Muscle layer of colon (tissue), 2 donors: Measurements from ENCODE around the gene XPO6.

Source experiments
- H3K27ac ChIP-seq: one replicate; pipeline ENCODE4 v1.7.0; 2013; ENCODE audit warnings: low read depth, mild to moderate bottlenecking, low read length, moderate library complexity
- H3K27me3 ChIP-seq, 2 donors: one replicate each; pipeline ENCODE4 v1.7.0; 2013; ENCODE audit warnings: low read length in 2 of 2, mild to moderate bottlenecking in 2 of 2; ENCODE audit not compliant: insufficient read depth in 2 of 2, control insufficient read depth in 1 of 2
- H3K36me3 ChIP-seq: one replicate; pipeline ENCODE4 v1.7.0; 2013; ENCODE audit warnings: mild to moderate bottlenecking, low read length; ENCODE audit not compliant: insufficient read depth
- H3K4me1 ChIP-seq: one replicate; pipeline ENCODE4 v1.7.0; 2013; ENCODE audit warnings: mild to moderate bottlenecking, low read length; ENCODE audit not compliant: insufficient read depth
- H3K4me3 ChIP-seq, 2 donors: one replicate each; pipeline ENCODE4 v1.7.0; 2013; ENCODE audit warnings: low read length in 2 of 2, low read depth in 1 of 2, mild to moderate bottlenecking in 1 of 2, moderate library complexity in 1 of 2
- H3K9ac ChIP-seq: one replicate; pipeline ENCODE4 v1.7.0; 2013; ENCODE audit warnings: low read length
- H3K9me3 ChIP-seq: one replicate; pipeline ENCODE4 v1.7.0; 2013; ENCODE audit warnings: mild to moderate bottlenecking, low read length
- donor health status: abdominal sarcoma.
- donor health status: Adenocarcinoma of cecum.

The XPO6 gene

DNA sequence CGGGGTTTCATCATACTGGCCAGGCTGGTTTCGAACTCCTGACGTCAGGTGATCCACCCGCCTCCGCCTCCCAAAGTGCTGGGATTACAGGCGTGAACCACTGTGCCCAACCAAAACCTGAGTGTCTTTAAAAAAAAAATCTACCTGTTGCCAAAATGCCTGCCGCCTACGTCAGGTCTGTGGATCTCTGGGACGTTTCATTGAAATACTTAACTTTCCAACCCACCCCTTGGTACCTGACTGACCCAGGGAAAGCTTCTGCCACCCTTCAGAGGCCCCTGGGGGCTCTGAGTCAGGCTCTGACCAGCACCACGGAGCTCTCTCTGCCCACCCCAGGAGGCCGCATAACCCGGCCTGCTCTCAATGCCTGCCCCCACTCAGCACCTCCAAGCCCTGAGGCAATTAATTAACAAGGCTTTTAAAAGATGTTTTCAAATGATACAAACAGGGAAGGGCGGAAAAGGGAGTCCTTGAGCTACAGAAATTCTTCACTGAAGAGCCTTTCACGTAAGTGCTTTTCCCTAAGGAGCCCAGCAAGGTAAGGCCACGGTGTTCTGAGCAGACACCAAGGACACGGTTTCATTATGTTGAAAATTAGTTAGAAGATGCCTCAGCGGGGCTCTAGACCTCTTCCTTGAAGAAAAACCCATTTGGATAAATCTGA, 118.9 kb downstream of the XPO6 start:
- H3K9ac ChIP-seq, result no peak overlapping the region
- peaks cover 5% of the 10 kb centered on the region for H3K36me3 ChIP-seq
- no peaks in the 10 kb centered on the region for H3K27me3 ChIP-seq
- no peaks in the 10 kb centered on the region for H3K4me1 ChIP-seq
- no peak overlapping the region for H3K27ac ChIP-seq
- H3K9me3 ChIP-seq, result no peaks in the 10 kb centered on the region
- no peak overlapping the region for H3K4me3 ChIP-seq

DNA sequence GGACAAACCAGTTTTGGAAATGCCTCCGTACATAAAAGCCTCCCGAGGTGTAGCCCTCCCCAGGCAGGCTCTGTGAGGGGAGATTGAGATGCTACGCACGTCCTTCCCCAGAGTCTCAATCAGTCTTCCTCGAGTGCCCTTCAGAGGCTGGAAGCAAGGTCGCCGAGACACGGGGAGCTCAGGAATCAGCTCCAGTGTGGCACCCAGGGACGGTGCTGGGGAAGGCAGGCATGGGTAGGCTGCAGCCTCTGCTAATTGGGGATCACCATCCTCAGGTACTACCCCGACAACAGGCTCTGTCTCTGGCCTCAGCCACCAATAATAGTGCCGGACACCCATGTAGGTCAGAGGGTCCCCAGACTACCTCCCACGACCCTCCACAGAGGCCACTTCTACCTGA, 120.1 kb downstream of the XPO6 start:
- Histone ChIP-seq H3K4me3 (no peak overlapping the region), H3K36me3 (no peaks in the 10 kb centered on the region), H3K27me3 (no peaks in the 10 kb centered on the region), H3K9ac (no peak overlapping the region), H3K4me1 (no peaks in the 10 kb centered on the region), H3K27ac (no peak overlapping the region), H3K9me3 (no peaks in the 10 kb centered on the region)

DNA sequence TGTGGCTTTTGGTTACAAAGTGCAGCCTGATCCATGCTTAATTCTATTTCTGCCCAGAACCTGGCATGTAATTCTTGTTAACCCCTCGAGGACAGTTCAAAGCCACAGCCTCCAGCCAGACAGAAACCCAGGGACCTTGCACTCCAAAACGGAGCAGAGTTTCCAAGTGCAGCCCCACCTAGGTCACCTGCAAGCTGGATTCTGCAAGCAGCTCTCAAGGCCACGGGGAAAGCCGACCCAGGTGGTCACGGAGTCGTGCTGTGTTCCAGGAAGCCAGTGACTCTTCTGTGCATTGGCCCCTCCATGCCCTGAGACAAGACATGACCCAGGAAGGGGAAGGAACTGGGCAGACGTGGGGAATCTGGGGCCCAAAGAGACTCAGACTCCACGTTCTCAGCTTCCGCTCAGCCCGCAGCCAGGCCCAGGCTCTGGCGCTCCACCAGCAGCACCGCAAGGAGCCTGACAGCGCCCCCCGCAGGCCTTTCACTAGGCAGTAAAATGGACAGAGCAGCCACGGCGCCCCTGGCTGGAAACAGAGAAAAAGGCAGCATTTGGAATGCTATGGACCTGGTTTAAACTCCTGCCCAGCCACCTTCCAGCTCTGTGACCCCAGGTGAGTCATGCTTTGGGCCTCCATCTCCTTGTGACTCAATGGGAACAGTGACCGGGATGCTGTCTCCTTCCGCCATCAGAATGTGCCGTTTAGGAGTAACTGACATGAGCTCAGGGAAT, 121.0 kb downstream of the XPO6 start:
- no peak overlapping the region for H3K9ac ChIP-seq
- no peak overlapping the region for H3K4me3 ChIP-seq
- H3K36me3 ChIP-seq, result no peaks in the 10 kb centered on the region
- H3K4me1 ChIP-seq, result no peaks in the 10 kb centered on the region
- no peaks in the 10 kb centered on the region for H3K9me3 ChIP-seq
- H3K27me3 ChIP-seq, result no peaks in the 10 kb centered on the region
- no peak overlapping the region for H3K27ac ChIP-seq

DNA sequence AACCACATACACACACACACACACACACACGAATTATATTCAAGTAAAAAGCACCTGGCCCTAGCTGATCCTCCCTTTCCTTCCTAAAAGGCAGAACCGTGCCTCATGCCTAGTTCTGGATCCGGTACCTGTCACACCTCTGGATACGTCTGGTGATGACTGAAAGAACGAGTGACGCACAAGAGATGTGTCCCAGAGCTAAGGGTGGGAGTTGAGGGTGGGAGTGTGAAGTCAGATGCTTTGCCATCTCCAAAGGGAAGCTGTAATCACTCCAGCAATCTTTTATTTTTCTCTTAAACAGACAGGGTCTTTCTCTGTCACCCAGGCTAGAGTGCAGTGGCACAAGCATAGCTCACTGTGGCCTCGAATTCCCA, 121.8 kb downstream of the XPO6 start:
- Histone ChIP-seq H3K36me3 (no peaks in the 10 kb centered on the region), H3K27me3 (no peaks in the 10 kb centered on the region), H3K4me1 (no peaks in the 10 kb centered on the region), H3K9ac (no peak overlapping the region), H3K4me3 (no peak overlapping the region), H3K9me3 (no peaks in the 10 kb centered on the region), H3K27ac (no peak overlapping the region)

DNA sequence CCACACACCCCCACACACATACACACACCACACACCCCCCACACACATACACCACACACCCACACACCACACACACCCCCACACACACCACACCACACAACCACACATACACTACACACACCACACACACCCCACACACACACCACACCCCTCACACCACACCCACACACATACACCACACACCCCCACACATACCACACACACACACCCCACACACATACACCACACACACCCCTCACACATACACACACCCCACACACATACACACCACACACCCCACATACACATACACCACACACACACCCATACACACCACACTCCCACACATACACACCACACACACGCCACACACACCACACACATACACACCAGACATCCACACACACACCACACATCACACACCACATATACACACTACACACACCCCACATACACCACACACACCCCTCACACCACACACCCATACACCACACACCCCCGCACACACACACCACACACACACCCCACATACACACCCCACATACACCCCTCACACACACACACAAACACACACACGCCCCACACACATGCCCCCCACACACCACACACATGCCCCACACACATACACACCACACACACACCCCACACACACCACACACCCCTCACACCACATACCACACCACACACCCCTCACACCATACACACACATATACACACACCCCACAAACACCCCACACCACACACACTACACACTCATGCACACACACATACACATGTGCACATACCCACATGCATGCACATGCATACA, 122.4 kb downstream of the XPO6 start:
- Histone ChIP-seq H3K27me3 (no peaks in the 10 kb centered on the region), H3K27ac (no peak overlapping the region), H3K4me3 (no peak overlapping the region), H3K36me3 (no peaks in the 10 kb centered on the region), H3K9ac (no peak overlapping the region), H3K4me1 (no peaks in the 10 kb centered on the region), H3K9me3 (no peaks in the 10 kb centered on the region)

DNA sequence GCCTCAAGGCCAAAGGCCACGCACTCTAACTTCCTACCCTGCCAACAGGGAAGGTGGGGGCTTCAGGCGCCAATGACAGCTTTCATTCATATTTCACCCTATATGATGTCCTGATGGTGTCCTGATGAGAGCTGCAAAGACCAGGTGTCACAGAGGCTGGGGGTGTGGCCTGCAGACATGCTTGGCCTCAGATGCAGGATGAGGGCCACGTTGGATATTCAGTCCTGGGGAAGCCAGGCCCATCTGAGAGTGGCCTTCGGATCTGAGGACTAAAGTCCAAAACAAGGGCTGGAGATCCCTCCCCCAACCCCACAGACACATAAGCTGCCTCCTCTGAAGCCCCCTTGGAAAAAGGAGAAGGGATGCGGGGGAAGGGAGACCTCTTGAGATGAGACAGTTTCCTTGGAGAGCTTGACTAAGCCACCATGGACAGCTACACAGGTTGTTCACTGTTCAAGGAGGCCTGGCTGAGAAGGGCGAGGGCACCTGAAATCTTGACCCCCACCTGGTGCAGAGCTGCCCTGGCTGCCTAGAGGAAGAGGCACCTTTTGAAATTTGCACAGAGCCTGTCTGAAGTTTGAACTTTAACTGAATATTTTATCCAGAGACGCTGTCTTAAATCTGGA, 124.0 kb downstream of the XPO6 start:
- Histone ChIP-seq H3K4me1 (no peaks in the 10 kb centered on the region), H3K36me3 (no peaks in the 10 kb centered on the region), H3K9ac (no peak overlapping the region), H3K27me3 (no peaks in the 10 kb centered on the region), H3K4me3 (no peak overlapping the region), H3K27ac (no peak overlapping the region), H3K9me3 (no peaks in the 10 kb centered on the region)

DNA sequence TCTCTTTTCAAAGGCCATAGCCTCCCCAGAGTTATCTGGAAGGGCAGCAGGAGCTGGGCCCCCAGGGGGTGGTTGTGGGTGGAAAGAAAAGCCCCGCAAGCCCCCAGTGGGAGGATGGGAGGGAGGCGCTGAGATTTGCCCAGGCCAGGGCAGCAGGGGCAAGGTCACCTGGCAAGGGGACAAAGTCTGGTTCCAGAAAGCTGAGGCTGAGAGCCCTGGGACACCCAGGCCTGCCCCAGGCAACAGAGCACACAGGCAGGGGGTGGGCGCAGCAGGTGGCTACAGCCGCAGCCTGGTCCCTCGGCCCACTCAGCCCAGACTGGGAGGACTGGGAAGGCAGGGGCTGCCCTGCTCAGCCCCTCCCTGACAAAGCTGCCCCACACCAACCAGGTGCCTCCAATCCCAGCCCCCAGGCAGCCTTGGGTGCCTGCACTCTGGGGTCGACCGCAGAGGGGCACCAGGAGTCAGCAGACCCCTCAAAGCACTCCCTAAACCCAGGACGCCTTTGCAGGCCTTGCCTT, 124.6 kb downstream of the XPO6 start:
- H3K27me3 ChIP-seq, result no peaks in the 10 kb centered on the region
- no peak overlapping the region for H3K9ac ChIP-seq

DNA sequence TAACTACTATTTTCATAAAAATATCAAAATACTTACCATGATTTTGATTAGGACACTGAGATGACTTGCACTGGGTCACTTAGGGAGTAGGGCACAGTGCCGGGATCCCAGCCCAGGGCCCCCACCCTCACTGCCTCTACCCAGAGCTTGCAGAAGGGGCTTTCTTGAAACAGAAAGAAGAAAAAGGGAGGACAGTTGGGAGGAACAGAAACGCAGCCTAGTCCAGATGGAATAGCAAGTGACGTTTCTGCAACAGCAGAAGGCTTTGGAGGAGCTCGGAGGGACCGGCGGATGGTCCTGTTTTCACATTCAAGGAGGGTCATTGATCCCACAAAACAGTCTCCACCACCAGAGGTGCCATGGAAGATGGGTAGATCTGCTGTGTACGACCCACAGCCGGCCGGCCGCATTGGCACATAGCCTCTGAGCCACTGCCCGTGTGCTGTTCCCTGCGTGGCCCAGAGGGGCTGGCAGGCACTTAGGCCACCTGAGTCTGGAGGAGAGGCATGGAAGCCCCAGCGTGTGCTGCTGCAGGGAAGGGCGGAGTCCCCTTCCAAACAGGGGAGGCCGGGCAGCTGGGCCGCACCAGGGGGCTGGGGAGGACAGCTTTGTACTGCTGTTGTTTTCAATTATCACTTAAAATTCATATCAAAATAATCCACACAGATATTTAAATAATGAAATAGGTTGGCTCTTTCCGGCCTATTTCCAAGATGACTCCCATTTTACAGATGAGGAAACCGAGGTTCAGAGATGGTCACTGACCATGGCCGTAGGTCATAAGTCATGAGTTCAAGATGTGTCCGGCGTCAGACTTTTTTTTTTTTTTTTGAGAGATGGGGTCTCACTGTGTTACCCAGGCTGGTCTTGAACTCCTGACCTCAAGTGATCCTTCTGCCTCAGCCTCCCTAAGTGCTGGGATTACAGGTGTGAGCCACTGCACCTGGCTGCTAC, 125.3 kb downstream of the XPO6 start:
- Histone ChIP-seq H3K4me1 (no peaks in the 10 kb centered on the region), H3K9ac (no peak overlapping the region), H3K27me3 (no peaks in the 10 kb centered on the region), H3K27ac (no peak overlapping the region), H3K4me3 (no peak overlapping the region), H3K9me3 (no peaks in the 10 kb centered on the region), H3K36me3 (no peaks in the 10 kb centered on the region)

More for the DNA sequence above, 124.6 kb downstream of the XPO6 start:
- H3K27ac ChIP-seq, result no peak overlapping the region
- no peaks in the 10 kb centered on the region for H3K36me3 ChIP-seq
- no peaks in the 10 kb centered on the region for H3K9me3 ChIP-seq
- no peak overlapping the region for H3K4me3 ChIP-seq
- H3K4me1 ChIP-seq, result no peaks in the 10 kb centered on the region

DNA sequence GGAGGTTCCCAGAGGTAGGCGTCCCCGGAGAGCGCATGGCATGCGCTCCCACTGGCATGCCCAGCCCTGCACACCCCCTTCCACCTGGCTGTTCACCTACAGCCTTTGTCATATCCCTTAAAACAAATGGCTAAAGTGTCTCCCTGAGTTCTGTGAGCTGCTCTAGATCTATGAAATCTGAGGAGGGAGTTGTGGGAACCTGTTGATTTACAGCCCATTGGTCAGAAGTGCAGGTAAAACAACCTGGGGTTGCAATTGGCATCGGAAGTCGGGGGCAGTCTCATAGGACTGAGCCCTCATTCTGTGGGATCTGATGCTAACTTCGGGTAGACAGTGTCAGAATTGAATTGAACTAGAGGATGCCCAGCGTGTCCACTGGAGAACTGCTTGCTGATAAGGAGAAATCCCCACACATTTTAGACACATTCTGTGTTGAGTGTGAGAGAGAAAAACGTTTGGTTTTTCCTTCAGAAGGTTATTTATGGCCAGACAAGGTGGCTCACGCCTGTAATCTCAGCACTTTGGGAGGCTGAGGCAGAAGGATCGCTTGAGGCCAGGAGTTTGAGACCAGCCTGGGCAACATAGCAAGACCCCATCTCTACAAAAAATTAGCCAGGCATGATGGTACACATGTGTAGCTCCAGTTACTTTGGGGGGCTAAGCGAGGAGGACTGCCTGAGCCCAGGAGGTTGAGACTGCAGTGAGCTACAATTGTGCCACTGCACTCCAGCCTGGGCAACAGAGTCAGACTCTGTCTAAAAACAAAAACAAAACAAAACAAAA, 126.2 kb downstream of the XPO6 start:
- no peak overlapping the region for H3K27ac ChIP-seq
- H3K4me1 ChIP-seq, result no peaks in the 10 kb centered on the region
- H3K4me3 ChIP-seq, result no peak overlapping the region
- no peak overlapping the region for H3K9ac ChIP-seq
- no peaks in the 10 kb centered on the region for H3K36me3 ChIP-seq
- H3K27me3 ChIP-seq, result no peaks in the 10 kb centered on the region
- no peaks in the 10 kb centered on the region for H3K9me3 ChIP-seq

DNA sequence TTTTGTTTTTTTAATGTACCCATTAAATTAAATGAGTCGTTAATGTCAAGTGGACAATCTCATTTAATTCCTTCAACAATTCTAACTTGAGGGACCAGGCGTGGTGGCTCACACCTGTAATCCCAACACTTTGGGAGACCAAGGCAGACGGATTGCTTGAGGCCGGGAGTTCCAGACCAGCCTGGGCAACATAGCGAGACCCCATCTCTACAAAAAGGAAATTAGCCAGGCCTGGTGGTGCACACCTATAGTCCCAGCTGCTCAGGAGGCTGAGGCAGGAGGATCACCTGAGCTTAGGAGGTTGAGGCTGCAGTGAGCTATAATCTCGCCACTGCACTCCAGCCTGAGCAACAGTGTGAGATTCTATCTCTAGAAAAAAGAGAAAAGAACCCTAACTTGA, 127.6 kb downstream of the XPO6 start:
- no peaks in the 10 kb centered on the region for H3K36me3 ChIP-seq
- no peak overlapping the region for H3K4me3 ChIP-seq
- H3K9me3 ChIP-seq, result no peaks in the 10 kb centered on the region
- H3K27me3 ChIP-seq, result no peaks in the 10 kb centered on the region
- H3K4me1 ChIP-seq, result no peaks in the 10 kb centered on the region
- no peak overlapping the region for H3K27ac ChIP-seq
- no peak overlapping the region for H3K9ac ChIP-seq
